Measurements from ENCODE around the gene SPEF1. TPM values are rescaled to one million over a fixed set of nuclear protein-coding genes. Genes with fewer than 3 reads are reported as not detected.

Gene SPEF1
- total and polyA plus RNA-seq, 2 of the 13 experiments (the other 11 are each of a cell fraction or from before 2014, with no cell fraction given), result 0.11 to 0.27 TPM

- TF ChIP-seq FOXP4 (CRISPR knock-in tag; IDR thresholded peaks at IDR 0.05) (0 out of 2 replicates have a peak, but pooled peaks have one; percentile 21), CSRNP2 (CRISPR knock-in tag; conservative IDR thresholded peaks at IDR 0.05; ENCODE audit: low read depth) (no peak), ZFAT (CRISPR knock-in tag; conservative IDR thresholded peaks at IDR 0.05) (0 out of 2 replicates have a peak, but pooled peaks have one; percentile 16), MEF2D (CRISPR knock-in tag; IDR thresholded peaks at IDR 0.05) (no peak), ZFP90 (CRISPR knock-in tag; IDR thresholded peaks at IDR 0.05; ENCODE audit: borderline replicate concordance) (peak; percentile 39; the same call in 1 of the 2 replicates), ZKSCAN1 (IDR thresholded peaks at IDR 0.05; ENCODE audit: low read length) (no peak), ZNF343 (CRISPR knock-in tag; IDR thresholded peaks at IDR 0.05) (peak; percentile 61; the same call in 1 of the 2 replicates), ATF5 (CRISPR knock-in tag; IDR thresholded peaks at IDR 0.05; ENCODE audit: low read depth) (peak; percentile 21; the same call in 1 of the 2 replicates), STAT5B (CRISPR knock-in tag; IDR thresholded peaks at IDR 0.05) (0 out of 2 replicates have a peak, but pooled peaks have one; percentile 4), POLR2G (IDR thresholded peaks at IDR 0.05; ENCODE audit: low read depth, low read length) (no peak; the same call in 1 of the 2 replicates), ZNF326 (CRISPR knock-in tag; IDR thresholded peaks at IDR 0.05; ENCODE audit: borderline replicate concordance) (no peak), ZNF576 (CRISPR knock-in tag; IDR thresholded peaks at IDR 0.05) (0 out of 2 replicates have a peak, but pooled peaks have one; percentile 36), ZBTB4 (CRISPR knock-in tag; IDR thresholded peaks at IDR 0.05; ENCODE audit: borderline replicate concordance) (no peak), NFKB2 (CRISPR knock-in tag; IDR thresholded peaks at IDR 0.05; ENCODE audit: borderline replicate concordance) (0 out of 2 replicates have a peak, but pooled peaks have one; percentile 47)
Observed at GRCh38 chr20:3749087-3749688, 32.1 kb downstream of the SPEF1 start (continued).
